HepG2 (cell line): ENCODE measurements around the gene CAMK2G. TPM values are rescaled to one million over a fixed set of nuclear protein-coding genes. Genes with fewer than 3 reads are reported as not detected.

Experiments
- ATAC-seq: fragments of 200-7000 bp; cut with Tn5 transposase; 3 replicates; pipeline ENCODE4 v1.9.1; 2020; ENCODE audit warnings: mild to moderate bottlenecking, moderate library complexity
- BruUV-seq: library from RNA; stranded (reverse); fragments of 400-500 nt; replicated peaks from 2 replicates; lab custom pipeline; 2021; lab: Mats Ljungman, UMichigan
- CTCF ChIA-PET: fragments of 300-600 bp; formaldehyde crosslinking; extraction: SDS; loops from one replicate; lab custom pipeline; 2021; ENCODE audit warnings: low total read pairs, inconsistent platforms, low intra/inter-chr PET ratio; lab: Yijun Ruan, JAX
- POLR2A ChIA-PET: fragments of 350-600 bp; sonication (Branson Sonifier 250); formaldehyde crosslinking; loops from one replicate; lab custom pipeline; 2020; ENCODE audit warnings: antibody characterized with exemption, inconsistent platforms; lab: Yijun Ruan, JAX
- DNase-seq: peaks from one replicate; pipeline ENCODE4 v3.0.0-alpha.2; 2015; ENCODE audit warnings: low spot score
- FAIRE-seq: peaks from 3 replicates; lab custom pipeline; 2011; peaks lifted over from hg19 to GRCh38; lab: Jason Lieb, UNC
- H2AFZ ChIP-seq: one replicate; pipeline ENCODE4 v1.6.1; 2011; ENCODE audit warnings: low read length, inconsistent platforms
- H3K27ac ChIP-seq: fragments of 300-600 bp; 3 replicates; pipeline ENCODE4 v1.8.0; 2011; ENCODE audit warnings: mixed run types, mild to moderate bottlenecking, mixed read lengths, low read length, inconsistent platforms; ENCODE audit not compliant: insufficient read depth; ENCODE audit errors: extremely low read length
- H3K27me3 ChIP-seq, 2 experiments: fragments of 200-600 bp in 1 of 2; 2 replicates in 1 of 2; 3 replicates in 1 of 2; pipeline versions ENCODE4 v1.6.0 to v1.8.0; 2011; ENCODE audit warnings: low read length in 2 of 2, mild to moderate bottlenecking in 2 of 2, moderate library complexity in 2 of 2, inconsistent platforms in 1 of 2; ENCODE audit not compliant: insufficient read depth in 2 of 2, control insufficient read depth in 1 of 2
- H3K36me3 ChIP-seq, 2 experiments: fragments of 200-600 bp in 1 of 2; replicated peaks in 1 of 2; 2 replicates in 1 of 2; 3 replicates in 1 of 2; pipeline versions ENCODE4 v1.5.1 to v1.8.0; 2011; ENCODE audit warnings: low read length in 2 of 2, inconsistent platforms in 1 of 2; ENCODE audit not compliant: insufficient read depth in 2 of 2, control insufficient read depth in 1 of 2
- H3K4me1 ChIP-seq: 2 replicates; pipeline ENCODE4 v1.5.1; 2012; ENCODE audit warnings: low read length, inconsistent platforms; ENCODE audit not compliant: insufficient read depth
- H3K4me2 ChIP-seq: 2 replicates; pipeline ENCODE4 v1.6.0; 2011; ENCODE audit warnings: low read depth, low read length, inconsistent platforms
- H3K4me3 ChIP-seq, 3 experiments: fragments of 200-600 bp in 1 of 3; sonication (generic), shearing (Covaris generic) in 1 of 3; replicated peaks in 1 of 3; 2 replicates each; pipeline ENCODE4 v1.5.1; 2011 to 2016; ENCODE audit warnings: low read length in 3 of 3, inconsistent platforms in 2 of 3, low read depth in 2 of 3, mild to moderate bottlenecking in 2 of 3, control low read depth in 1 of 3, mixed read lengths in 1 of 3; ENCODE audit not compliant: insufficient read depth in 1 of 3
- H3K79me2 ChIP-seq: one replicate; pipeline ENCODE4 v1.6.1; 2011; ENCODE audit warnings: low read length, inconsistent platforms; ENCODE audit not compliant: insufficient read depth
- H3K9ac ChIP-seq: 2 replicates; pipeline ENCODE4 v1.6.0; 2011; ENCODE audit warnings: mild to moderate bottlenecking, low read depth, low read length, inconsistent platforms; ENCODE audit not compliant: insufficient read depth
- H3K9me3 ChIP-seq: 2 replicates; pipeline ENCODE4 v1.5.1; 2012; ENCODE audit warnings: mild to moderate bottlenecking, low read length
- H4K20me1 ChIP-seq: 2 replicates; pipeline ENCODE4 v1.6.0; 2011; ENCODE audit warnings: inconsistent platforms, mild to moderate bottlenecking, low read length, moderate library complexity; ENCODE audit not compliant: insufficient read depth
- MTF2 ChIP-seq: sonication (generic); formaldehyde crosslinking; IDR thresholded peaks from 2 replicates; pipeline ENCODE4 v1.5.0; 2020; ENCODE audit warnings: missing genetic modification reagents, borderline replicate concordance
- MYNN ChIP-seq: sonication (generic); formaldehyde crosslinking; IDR thresholded peaks from 2 replicates; pipeline ENCODE4 v1.4.0; 2020; ENCODE audit warnings: mild to moderate bottlenecking, low read depth, missing genetic modification reagents
- MYPOP ChIP-seq: sonication (generic); formaldehyde crosslinking; IDR thresholded peaks from 2 replicates; pipeline ENCODE4 v1.8.1; 2023; ENCODE audit warnings: mild to moderate bottlenecking, moderate library complexity, missing genetic modification reagents
- PLRG1 ChIP-seq: fragments of 450-650 bp; conservative IDR thresholded peaks from 2 replicates; pipeline ENCODE4 v1.6.1; 2016
- PRPF4 ChIP-seq: fragments of 200-400 bp; formaldehyde crosslinking; IDR thresholded peaks from 2 replicates; pipeline ENCODE4 v1.6.1; 2016; ENCODE audit warnings: low read length, low read depth; ENCODE audit not compliant: poor library complexity, severe bottlenecking
- RARG ChIP-seq: sonication (generic); formaldehyde crosslinking; IDR thresholded peaks from 2 replicates; pipeline ENCODE4 v1.4.0; 2020; ENCODE audit warnings: low read depth, mild to moderate bottlenecking, missing genetic modification reagents
- SKI ChIP-seq: fragments of 450-650 bp; IDR thresholded peaks from one replicate; pipeline ENCODE4 v1.6.1; 2018; ENCODE audit warnings: mild to moderate bottlenecking; ENCODE audit not compliant: partially characterized antibody
- SP2 ChIP-seq: sonication (generic); formaldehyde crosslinking; IDR thresholded peaks from 2 replicates; pipeline ENCODE4 v1.5.1; 2020; ENCODE audit warnings: mild to moderate bottlenecking, missing genetic modification reagents
- TGIF2 ChIP-seq: IDR thresholded peaks from 2 replicates; pipeline ENCODE4 v1.6.1; 2016; ENCODE audit warnings: control low read depth, missing compliant biosample characterization
- ZNF749 ChIP-seq: sonication (generic); formaldehyde crosslinking; IDR thresholded peaks from 2 replicates; pipeline ENCODE4 v1.8.0; 2022; ENCODE audit warnings: mild to moderate bottlenecking, missing genetic modification reagents, moderate library complexity, borderline replicate concordance
- ZNF883 ChIP-seq: sonication (generic); formaldehyde crosslinking; IDR thresholded peaks from 2 replicates; pipeline ENCODE4 v1.5.1; 2020; ENCODE audit warnings: mild to moderate bottlenecking, missing genetic modification reagents; ENCODE audit errors: not compliant biosample characterization
- WGBS: methylation state at CpG from one replicate; pipeline ENCODE4 v1.1.6; 2017; ENCODE audit warnings: low lambda C conversion rate; 5-methylcytosine and 5-hydroxymethylcytosine counted together
- in situ Hi-C: cut with HindIII; loops from 2 replicates; pipeline ENCODE4 v1.10.0; 2017; ENCODE audit warnings: low pct_unique_long_range_greater_than_20kb; ENCODE audit not compliant: extremely low pct_ligation_motif_present
- intact Hi-C: fragments of 100-400 bp; cut with micrococcal nuclease; formaldehyde crosslinking; loops from one replicate; pipeline ENCODE4 v1.10.0; 2022; ENCODE audit not compliant: unreplicated experiment
- polyA plus RNA-seq, 8 experiments: library from polyadenylated mRNA; depleted of rRNA in 3 of 8; stranded (reverse) in 7 of 8; unstranded in 1 of 8; fragments of >200 nt; fragmentation: Illumina TruSeq in 4 of 8; extraction: Trizol in 4 of 8; gene quantifications; 2 replicates each; pipeline versions ENCODE4 v1.2.1 to v1.2.3, GENCODE V29; 2011 to 2016; ENCODE audit warnings: low read depth in 4 of 8, missing spikeins in 1 of 8, mixed read lengths in 1 of 8; ENCODE audit not compliant: insufficient read depth in 1 of 8
- total RNA-seq, 5 experiments: library from RNA; depleted of rRNA; stranded (reverse); fragments of >200 nt; fragmentation: Illumina TruSeq; extraction: Trizol; gene quantifications; 2 replicates each; pipeline ENCODE4 v1.2.3, GENCODE V29; 2016; ENCODE audit warnings: low read depth in 1 of 5
- TF ChIP-seq, protein P1 (sequence below): sonication (generic); formaldehyde crosslinking; conservative IDR thresholded peaks from 2 replicates; pipeline ENCODE4 v1.8.0; 2022; ENCODE audit warnings: missing genetic modification reagents

Gene CAMK2G
- total and polyA plus RNA-seq, 2 of the 13 experiments (the other 11 are each of a cell fraction or from before 2014, with no cell fraction given), result 15.9 to 18.8 TPM

DNA sequence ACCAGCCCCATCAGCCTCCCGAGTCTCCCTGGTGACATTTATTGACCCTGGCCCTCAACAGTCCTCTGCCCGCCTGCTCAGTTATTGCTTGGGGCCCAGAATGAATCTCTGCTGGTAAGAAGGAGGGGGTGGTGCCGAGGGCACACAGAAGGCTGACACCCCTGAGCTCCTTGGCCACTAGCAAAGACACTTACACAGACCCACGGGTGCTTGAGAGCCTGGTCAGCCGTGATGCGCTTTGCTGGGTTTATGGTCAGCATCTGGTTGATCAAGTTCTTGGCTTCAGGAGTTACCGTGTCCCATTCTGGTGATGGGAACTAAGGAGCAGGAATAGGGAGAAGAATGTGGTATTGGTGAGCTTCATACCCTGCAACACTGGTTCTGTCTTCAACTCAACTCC lies 27.3 kb downstream of the CAMK2G start:
- Histone ChIP-seq H3K4me1 (peaks cover 14% of the 10 kb centered on the region), H3K9me3 (no peaks in the 10 kb centered on the region), H3K36me3 (peaks cover 23 to 46% of the 10 kb centered on the region in 2 experiments), H3K27me3 (no peaks in the 10 kb centered on the region), H3K9ac (no peak overlapping the region), H3K4me3 (no peak overlapping the region)
- DNase-seq (no peak), FAIRE-seq (no peak)
- in situ Hi-C loops (loop anchor here (5.0 kb wide), 1 partner anchor 35 kb away; no protein-coding TSS in a partner anchor), intact Hi-C loops (no loop called here)
- WGBS, result 100% methylated on average over 5 of the region's 7 CpGs
- no peak for TF ChIP-seq ZNF883
- no peak for TF ChIP-seq MTF2 (CRISPR knock-in tag)
- no peak for TF ChIP-seq SKI
- no peak for TF ChIP-seq SP2
- no peak for TF ChIP-seq MYPOP (CRISPR knock-in tag)
- TF ChIP-seq RARG (CRISPR knock-in tag), result no peak
- no peak for TF ChIP-seq PRPF4
- no peak for TF ChIP-seq TGIF2
- no peak for TF ChIP-seq ZNF749 (CRISPR knock-in tag)
- no peak for TF ChIP-seq MYNN
- TF ChIP-seq, protein P1, sequence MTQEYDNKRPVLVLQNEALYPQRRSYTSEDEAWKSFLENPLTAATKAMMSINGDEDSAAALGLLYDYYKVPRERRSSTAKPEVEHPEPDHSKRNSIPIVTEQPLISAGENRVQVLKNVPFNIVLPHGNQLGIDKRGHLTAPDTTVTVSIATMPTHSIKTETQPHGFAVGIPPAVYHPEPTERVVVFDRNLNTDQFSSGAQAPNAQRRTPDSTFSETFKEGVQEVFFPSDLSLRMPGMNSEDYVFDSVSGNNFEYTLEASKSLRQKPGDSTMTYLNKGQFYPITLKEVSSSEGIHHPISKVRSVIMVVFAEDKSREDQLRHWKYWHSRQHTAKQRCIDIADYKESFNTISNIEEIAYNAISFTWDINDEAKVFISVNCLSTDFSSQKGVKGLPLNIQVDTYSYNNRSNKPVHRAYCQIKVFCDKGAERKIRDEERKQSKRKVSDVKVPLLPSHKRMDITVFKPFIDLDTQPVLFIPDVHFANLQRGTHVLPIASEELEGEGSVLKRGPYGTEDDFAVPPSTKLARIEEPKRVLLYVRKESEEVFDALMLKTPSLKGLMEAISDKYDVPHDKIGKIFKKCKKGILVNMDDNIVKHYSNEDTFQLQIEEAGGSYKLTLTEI (CRISPR knock-in tag), result no peak
- TF ChIP-seq PLRG1, result no peak
- TF ChIP-seq, all 625 proteins: peak for 0
- no peak overlapping the region for H3K27ac ChIP-seq
- no peak overlapping the region for H2AFZ ChIP-seq
- no peaks in the 10 kb centered on the region for H3K79me2 ChIP-seq
- no peak for ATAC-seq
- BruUV-seq, result no TSS peak
- ChIA-PET POLR2A (interaction anchor here (1.3 kb wide), 1 partner anchor 33 kb away, joined by 3 read pairs; no protein-coding TSS in a partner anchor), CTCF (interaction anchor here (4.9 kb wide), 1 partner anchor 33 kb away, joined by 60 read pairs; no protein-coding TSS in a partner anchor)
- H3K4me2 ChIP-seq, result no peak overlapping the region
- H4K20me1 ChIP-seq, result no peaks in the 10 kb centered on the region
